Stimulated activated CD8-positive, alpha-beta memory T cell treated with anti-CD3 and anti-CD28 coated beads, Interleukin-4, amount 100 ng/mL, for 1 hour (primary cell): Measurements from ENCODE around the gene ETDA.
A peak's percentile ranks its signal among the peaks of the same experiment; 100 is the strongest.
"Not testable (repeated sequence)": the region's sequence is repeated elsewhere in the genome, so short reads cannot be mapped to it uniquely, and the experiment has no call there.

Source experiments
- DNase-seq, 2 donors: peaks; one replicate each; pipeline ENCODE4 v3.0.0-alpha.2; 2020; ENCODE audit warnings: low read depth in 2 of 2, low spot score in 1 of 2

Gene ETDA

DNA sequence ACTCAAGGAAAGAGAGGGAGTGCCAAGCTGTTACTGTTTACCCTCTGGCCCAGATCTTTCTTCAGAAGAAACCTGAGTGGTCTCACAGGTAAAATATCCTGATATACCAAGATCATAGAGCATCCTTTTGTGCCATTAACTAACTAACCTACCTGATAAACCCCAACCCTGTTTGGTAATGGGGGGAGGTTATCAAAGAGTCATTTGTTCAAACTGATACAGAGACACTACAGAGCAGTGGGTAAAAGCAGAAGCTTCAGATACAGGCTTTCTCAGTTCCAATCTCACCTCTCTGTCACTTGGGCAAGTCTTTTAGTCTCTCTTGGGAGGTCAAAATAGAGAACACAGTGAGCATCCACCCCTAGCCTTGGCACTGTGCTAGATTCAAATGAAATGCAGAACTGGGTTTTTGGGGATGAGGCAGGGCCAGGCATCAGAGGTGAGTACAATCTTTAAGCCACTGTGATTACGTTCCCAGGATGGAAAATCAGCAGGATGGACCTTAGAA is at the start of gene ETDA:
Gene ETDA, plus strand, starts transcription at position 51 of the 508 bp plus-strand sequence. CDS start 1,216 bp downstream, outside the sequence.
- DNase-seq = not testable (repeated sequence)

DNA sequence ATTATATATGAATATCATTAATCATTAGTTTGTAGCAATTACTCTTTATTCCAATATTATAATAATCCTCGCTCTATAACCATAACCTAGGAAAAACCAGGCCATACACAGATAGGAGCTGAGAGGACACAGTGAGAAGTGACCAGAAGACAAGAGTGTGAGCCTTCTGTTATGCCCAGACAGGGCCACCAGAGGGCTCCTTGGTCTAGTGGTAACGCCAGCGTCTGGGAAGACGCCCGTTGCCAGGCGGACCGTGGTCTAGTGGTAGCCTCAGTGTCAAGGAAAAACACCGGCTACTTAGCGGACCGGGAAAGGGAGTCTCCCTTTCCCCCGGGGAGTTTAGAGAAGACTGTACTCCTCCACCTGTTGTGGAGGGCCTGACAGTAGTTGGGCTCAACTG is 45.4 kb upstream of the ETDA start:
- DNase-seq = not testable (repeated sequence)

DNA sequence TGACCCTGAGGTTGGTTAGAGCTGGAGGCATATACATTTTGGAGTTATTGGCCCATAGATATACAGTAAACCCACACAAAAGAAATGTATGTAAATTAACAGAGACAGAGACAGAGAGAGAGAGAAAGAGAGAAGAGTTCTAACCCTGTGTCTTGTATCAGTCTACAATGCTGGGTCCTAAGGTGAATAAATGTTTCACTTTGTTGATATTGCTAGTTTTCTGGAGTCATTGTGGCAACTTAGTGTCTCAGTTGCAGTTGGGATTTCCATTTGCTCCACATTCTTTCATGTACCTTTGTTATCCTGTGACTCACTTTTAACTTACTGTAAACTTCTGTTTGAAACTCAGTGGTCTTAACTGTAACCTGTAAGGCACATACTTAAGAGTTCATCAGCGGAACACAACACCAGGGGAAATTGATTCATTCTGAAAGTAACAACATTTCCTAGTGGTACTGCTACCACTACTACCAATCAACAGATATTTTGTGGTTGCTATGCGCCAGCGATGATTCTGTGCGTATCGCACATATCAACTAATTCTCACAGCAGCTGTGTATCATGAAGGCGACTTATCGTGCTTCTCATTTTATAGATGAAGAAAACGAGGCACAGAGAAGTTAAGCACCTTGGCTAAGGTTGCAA is 38.5 kb upstream of the ETDA start:
- DNase-seq = no peak

DNA sequence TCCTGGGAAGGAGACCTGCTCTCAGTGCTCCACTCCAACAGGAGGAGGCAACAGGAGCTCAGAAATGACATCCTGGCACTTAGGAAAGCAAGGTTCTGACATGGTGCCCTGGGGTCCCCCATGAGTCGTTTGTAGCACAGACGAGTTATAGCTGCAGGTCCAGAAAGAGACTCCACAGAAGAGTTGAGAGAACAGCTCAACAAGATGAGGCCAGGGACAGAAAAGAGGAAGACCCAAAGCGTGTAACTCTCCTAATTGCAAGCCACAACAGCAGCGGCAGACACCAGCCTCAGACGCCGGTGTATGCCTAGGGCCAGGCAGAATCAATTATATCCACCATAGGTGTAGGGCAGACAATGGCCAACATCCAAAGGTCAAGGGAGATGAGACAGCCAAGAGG is 5.9 kb upstream of the ETDA start:
- DNase-seq = not testable (repeated sequence)

DNA sequence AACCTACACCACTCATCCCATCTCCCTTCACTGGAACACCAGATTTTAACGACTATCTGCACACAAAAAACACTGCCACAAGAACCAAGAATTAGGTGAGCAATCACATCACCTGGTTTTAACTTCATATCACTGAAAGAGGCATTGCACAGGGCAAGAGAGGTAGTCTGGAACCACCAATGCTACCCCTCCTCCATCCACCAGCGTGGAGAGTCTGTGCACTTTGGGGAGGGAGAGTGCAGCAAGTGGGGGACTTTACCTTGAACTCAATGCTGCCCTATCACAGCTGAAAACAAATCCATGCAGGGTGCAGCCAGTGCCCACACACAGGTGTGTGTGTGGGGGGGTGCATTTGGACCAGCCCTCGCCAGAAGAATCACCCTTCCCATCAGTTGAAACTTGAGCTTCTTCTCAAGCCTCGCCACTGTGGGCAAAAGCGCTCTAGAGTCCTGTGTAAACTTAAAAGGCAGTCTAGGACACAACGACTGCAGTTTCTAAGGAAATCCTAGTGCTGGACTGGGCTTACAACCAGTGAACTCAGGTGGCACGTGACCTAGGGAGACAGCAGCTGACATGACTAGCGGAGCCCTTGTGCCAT is 4.3 kb downstream of the ETDA start:
- DNase-seq = not testable (repeated sequence)

DNA sequence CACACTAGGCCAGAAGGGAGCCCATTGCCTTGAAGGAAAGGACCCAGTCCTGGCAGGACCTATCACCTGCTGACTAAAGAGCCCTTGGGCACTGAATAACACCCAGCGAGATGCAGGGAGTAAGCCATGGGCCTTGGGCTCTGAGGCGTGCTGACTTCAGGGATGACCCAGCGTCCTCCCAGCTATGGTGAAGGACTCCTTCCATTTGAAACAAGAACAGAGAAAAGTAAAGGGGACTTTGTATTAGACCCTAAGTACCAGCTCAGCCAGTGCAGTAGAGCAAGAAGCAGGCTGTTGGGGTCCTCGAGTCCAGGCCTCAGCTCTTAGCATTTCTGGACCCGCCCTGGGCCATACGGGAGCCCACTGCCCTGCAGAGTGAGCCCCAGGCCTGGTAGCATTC is 5.1 kb downstream of the ETDA start:
- no peak for DNase-seq

DNA sequence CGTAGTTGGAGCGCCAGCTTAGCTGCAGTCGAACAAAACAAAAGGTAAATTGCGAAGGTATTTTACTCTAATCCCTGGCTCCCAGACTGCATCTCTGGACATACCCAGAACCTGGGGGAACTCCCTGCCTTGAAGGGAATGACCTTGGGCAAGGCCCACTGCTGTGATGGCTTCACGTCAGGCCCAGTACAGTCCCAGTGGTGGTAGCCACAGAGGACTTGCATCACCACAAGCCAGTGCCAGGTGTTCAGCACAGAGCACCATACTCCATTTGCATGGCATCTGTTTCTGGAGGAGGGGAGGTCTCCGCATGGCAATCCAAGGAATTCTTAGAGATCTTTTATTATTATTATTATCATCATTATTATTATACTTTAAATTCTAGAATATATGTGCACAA is 5.6 kb downstream of the ETDA start:
- DNase-seq = no peak

DNA sequence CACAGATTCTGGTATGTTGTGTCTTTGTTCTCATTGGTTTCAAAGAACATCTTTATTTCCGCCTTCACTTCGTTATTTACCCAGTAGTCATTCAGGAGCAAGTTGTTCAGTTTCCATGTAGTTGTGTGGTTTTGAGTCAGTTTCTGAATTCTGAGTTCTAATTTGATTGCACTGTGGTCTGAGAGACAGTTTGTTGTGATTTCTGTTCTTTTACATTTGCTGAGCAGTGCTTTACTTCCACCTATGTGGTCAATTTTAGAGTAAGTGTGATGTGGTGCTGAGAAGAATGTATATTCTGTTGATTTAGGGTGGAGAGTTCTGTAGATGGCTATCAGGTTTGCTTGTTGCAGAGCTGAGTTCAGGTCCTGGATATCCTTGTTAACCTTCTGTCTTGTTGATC is 9.1 kb downstream of the ETDA start:
- not testable (repeated sequence) for DNase-seq

DNA sequence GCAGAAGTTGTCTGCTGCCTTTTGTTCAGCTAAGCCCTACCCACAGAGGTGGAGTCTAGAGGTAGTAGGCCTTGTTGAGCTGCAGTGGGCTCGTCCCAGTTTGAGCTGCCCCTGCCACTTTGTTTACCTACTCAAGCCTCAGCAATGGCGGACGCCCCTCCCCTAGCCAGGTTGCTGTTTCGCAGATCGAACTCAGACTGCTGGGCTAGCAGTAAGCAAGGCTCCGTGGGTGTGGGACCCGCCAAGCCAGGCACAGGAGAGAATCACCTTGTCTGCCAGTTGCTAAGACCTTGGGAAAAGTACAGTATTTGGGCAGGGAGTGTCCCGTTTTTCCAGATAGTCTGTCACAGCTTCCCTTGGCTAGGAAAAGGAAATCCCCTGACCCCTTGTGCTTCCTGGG is 11.5 kb downstream of the ETDA start:
- not testable (repeated sequence) for DNase-seq

DNA sequence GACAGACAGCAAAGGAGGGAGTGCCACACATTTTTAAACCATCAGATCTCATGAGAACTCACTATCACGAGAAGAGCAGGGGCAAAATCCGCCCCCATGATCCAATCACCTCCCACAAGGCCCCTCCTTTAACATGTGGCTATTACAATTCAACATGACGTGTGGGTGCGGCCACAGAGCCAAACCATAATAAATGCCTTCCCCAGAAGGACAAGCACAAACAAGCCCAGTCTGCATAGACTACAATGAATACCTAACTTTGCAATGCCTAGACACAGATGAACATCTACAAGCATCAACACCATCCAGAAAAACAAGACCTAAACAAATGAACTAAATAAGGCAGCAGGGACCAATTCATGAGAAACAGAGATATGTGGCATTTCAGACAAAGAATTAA is 12.3 kb downstream of the ETDA start:
- no peak for DNase-seq

DNA sequence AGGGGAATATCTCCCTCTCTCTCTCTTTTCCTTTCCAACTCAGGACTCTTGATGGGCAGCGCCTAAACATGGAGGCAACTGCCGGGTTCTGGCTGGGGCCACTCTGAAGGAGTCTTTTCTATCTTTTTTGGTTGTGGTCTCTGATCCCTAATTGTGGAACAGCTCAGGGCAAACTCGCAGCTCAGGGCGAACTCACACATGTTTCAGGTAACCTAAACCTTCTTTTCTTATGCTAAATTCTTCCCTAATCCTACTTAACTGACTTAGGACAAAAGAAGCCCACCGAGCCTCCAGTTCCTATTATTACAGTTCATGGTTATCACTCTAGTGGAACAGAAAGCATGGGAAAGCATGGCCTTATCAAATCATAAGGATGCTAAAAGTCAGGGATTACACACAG is 21.3 kb downstream of the ETDA start:
- DNase-seq = no peak

DNA sequence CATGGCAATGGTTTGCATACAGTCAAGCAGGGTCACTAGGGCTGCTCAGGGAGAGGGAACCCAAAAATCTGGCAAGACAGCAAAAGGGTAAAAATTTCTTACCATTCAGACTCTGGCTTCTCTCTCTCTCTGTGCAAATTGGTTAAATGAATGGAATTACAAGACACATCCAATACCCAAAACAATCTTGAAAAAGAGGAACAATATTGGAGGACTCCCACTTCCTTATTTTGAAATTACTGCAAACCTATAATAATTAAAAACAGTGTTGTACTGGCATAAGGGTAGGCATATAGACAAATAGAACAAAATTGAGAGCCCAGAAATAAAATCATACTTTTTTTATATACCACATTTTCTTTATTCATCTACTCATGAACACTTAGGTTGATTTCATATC is 24.1 kb downstream of the ETDA start:
- DNase-seq = no peak

DNA sequence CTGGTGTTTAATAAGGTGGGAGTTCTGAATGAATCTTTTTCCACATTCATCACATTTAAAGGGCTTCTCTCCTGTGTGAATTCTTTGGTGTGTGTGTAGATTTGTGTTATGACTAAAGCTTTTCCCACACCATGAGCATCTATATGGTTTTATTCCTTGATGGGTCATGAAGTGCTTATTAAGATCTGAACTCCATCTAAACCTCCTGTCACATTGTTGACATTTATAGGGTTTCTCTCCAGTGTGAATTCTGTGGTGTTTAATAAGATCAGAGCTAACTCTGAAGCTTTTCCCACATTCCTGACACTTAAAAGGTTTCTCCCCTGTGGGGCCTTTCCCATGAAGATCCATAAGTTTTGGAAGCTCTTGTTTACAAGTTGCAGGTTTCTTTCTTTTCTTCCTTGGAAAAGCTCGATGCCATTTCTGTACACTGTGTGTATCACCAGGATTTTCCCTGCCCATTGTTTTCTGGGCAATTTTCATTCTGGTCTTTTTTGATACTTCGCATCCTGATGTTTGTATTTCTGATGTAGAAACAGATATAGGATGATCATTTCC is 35.5 kb downstream of the ETDA start:
- no peak for DNase-seq

DNA sequence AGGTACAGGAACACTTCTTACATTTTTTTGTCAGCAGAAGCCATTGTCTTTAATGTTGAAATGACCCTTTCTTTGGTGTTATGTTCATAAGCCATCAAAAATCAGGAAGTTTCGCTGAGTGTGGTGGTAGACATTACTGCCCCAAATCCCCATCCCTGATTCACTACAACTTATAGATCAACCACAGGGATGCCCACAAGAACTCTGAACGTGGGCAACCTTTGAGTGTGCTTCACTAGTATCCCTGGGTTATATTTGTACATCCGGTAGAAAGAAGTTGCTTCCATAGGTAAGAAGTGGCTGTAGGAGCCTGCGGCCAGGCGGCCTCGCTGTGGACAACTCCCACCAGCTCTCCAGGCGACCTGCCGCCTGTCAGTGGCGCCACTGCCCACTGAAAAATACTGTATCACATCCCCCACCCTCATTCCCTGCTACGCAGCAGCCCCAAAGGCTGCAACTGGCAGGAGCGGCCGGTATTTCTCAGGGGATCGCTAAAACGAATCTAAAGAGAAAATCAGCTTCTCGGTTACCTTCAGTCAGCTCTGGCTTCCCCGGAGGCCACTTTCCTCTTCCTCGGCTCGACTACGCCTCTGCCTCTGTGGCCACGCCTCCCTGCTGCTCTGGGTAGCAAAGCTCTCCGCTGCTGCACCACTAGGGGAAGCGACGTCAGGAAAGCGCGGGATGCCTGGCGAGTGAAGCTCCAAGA is 43.5 kb downstream of the ETDA start:
- peak; percentile 24 to 28 for DNase-seq

DNA sequence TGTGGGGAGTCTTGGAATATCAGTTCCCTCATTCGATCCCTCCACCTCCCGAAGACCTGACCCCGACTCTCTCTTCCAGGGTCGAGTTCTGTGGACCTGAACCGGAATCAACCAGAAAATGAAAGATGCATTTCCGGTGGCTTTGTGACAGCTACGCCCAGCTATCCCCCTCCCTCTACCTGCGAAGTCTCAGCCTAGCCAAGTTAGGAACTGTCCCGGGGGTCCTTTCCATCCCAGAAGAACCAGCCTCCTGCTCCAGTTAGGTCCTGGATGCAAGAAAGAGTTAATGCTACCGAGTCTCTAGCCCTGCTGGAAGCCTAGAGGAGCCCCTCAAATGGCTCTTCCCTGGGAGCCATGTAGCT is 44.1 kb downstream of the ETDA start:
- no peak for DNase-seq

DNA sequence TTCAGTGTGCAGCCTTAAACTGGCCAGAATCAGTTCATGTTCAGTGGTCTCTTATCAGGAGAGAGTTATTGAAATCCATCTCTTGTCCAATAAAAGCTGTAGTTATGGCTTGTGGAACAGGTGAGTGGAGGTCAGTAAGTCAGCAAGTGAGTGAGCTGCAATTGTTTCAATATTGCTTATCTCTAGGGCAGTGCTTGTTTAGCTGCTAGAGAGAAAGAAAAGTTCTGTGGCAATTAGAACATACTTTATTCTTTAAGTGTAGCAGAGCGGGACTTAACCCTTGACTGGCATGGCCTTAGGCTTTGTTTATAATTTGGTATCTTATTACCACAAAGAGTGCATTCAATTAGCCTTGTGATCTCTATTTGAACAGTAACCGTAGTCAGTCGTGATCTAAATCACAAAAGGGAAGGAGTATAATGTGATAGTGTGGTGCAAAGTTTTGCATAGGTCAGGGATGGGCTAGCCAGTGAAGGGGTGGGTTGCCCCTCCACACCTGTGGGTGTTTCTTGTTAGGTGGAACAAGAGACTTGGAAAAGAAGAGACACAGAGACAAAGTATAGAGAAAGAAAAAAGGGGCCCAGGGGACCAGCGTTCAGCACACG is 50.5 kb downstream of the ETDA start:
- DNase-seq = no peak
